Measurements from ENCODE around the gene KCTD2.
"Not testable (repeated sequence)": the region's sequence is repeated elsewhere in the genome, so short reads cannot be mapped to it uniquely, and the experiment has no call there.

DNA sequence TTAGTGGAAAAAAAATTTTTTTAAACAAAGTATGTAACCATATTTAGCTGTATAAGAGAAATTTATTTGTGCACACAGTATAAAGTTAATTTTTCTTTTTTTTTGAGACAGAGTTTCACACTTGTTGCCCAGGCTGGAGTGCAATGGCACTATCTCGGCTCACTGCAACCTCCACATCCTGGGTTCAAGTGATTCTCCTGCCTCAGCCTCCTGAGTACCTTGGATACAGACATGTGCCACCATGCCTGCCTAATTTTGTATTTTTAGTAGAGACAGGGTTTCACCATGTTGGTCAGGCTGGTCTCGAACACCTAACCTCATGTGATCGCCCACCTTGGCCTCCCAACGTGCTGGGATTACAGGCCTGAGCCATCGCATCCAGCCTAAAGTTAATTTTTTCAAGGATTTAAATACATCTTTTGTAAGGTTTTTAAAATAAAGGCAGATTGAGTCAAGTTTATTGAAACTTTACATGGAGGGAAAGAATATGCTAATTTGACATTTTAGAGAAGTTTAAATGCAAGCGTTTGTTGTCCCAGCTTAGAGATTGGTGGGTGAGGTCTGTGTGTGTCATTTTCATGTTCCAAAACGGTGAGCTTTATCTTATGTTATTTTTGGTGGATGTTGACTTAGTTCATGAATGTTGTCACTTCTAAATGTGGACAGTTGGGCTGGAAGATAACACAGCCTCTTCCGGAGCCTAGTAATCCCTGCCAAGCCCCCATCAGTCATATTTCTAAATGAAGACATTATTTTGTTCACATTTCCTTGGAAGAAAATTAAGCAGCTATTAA is 24.6 kb downstream of the KCTD2 start:
- TF ChIP-seq, protein P1, sequence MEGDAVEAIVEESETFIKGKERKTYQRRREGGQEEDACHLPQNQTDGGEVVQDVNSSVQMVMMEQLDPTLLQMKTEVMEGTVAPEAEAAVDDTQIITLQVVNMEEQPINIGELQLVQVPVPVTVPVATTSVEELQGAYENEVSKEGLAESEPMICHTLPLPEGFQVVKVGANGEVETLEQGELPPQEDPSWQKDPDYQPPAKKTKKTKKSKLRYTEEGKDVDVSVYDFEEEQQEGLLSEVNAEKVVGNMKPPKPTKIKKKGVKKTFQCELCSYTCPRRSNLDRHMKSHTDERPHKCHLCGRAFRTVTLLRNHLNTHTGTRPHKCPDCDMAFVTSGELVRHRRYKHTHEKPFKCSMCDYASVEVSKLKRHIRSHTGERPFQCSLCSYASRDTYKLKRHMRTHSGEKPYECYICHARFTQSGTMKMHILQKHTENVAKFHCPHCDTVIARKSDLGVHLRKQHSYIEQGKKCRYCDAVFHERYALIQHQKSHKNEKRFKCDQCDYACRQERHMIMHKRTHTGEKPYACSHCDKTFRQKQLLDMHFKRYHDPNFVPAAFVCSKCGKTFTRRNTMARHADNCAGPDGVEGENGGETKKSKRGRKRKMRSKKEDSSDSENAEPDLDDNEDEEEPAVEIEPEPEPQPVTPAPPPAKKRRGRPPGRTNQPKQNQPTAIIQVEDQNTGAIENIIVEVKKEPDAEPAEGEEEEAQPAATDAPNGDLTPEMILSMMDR (IDR thresholded peaks at IDR 0.05; ENCODE audit: insufficient read depth, low read length, poor library complexity, severe bottlenecking) = not testable (repeated sequence)
- not testable (repeated sequence) for TF ChIP-seq EZH2phosphoT487 (conservative IDR thresholded peaks at IDR 0.05; ENCODE audit: low read length)
